ENCODE results near the gene MAFB.

Gene MAFB

DNA sequence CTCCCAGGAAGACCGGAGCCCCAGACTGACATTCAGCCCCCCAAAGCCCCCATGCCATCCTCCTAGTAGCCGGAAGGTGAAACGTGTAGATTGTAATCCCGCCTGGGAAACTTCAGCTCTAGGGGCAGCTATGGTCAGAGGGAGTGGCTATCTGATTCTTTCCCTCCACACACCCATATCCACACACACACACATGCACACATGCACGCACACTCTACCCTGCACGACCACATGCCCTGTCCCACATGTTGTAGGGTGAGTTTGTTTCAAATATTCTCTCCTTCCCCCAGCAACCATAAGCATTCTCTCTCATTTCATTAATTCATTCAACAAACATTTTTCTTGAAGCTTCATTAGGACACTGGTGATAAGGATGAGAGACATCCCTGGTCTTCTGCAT lies 42.2 kb downstream of the MAFB start:
- peaks cover 4% of the 10 kb centered on the region; the same call in 1 of the 2 replicates for H3K4me1 ChIP-seq (ENCODE audit: insufficient read depth, low read length)
- no peaks in the 10 kb centered on the region for H3K9me3 ChIP-seq (ENCODE audit: control insufficient read depth, insufficient read depth, low read length)
- H3K36me3 ChIP-seq (ENCODE audit: insufficient read depth, low read length): no peaks in the 10 kb centered on the region
- H3K9ac ChIP-seq (ENCODE audit: low read depth, low read length): no peak overlapping the region

DNA sequence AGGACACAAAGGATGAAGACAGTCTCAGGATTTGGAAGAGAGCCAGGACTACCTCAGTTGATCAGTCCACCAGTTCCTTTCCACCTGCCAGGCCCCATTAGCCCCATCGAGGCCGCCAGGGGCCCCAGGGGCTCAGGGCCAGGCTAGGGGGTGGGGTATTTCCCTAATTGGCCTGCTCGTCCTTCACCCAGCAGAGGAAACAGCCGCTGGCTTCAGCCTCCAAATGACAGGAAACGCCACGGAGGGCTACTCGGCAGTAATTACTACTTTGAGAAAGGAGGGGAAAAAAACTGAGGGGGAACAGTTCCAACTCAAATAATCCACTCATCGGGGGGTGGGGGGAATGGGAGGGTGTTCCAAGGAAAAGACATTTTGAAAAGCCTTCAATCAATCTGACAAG lies 42.7 kb downstream of the MAFB start:
- Histone ChIP-seq H3K9ac (ENCODE audit: low read depth, low read length) (no peak overlapping the region), H3K9me3 (ENCODE audit: control insufficient read depth, insufficient read depth, low read length) (no peaks in the 10 kb centered on the region), H3K4me1 (ENCODE audit: insufficient read depth, low read length) (peaks cover 4% of the 10 kb centered on the region; the same call in 1 of the 2 replicates), H3K36me3 (ENCODE audit: insufficient read depth, low read length) (no peaks in the 10 kb centered on the region)

DNA sequence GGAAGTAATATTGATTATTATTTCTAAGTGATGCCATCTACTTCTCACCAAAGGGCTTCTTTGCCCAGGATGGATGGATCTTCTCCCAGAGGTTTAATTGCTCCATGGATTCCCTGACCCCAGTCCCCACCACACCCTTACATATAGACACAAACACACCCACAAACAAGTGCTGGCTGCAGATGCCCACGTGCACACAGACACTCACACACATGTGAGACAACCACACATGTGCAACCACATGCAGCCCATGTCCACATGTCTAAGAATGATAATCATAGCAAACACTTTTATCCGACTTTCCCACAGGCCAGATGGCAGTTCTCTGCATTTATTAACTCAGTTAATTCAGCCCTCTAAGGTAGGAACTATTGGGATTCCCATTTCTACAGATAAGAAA lies 44.2 kb downstream of the MAFB start:
- peaks cover 4% of the 10 kb centered on the region; the same call in 1 of the 2 replicates for H3K4me1 ChIP-seq (ENCODE audit: insufficient read depth, low read length)
- no peaks in the 10 kb centered on the region for H3K9me3 ChIP-seq (ENCODE audit: control insufficient read depth, insufficient read depth, low read length)
- no peak overlapping the region for H3K9ac ChIP-seq (ENCODE audit: low read depth, low read length)
- no peaks in the 10 kb centered on the region for H3K36me3 ChIP-seq (ENCODE audit: insufficient read depth, low read length)

DNA sequence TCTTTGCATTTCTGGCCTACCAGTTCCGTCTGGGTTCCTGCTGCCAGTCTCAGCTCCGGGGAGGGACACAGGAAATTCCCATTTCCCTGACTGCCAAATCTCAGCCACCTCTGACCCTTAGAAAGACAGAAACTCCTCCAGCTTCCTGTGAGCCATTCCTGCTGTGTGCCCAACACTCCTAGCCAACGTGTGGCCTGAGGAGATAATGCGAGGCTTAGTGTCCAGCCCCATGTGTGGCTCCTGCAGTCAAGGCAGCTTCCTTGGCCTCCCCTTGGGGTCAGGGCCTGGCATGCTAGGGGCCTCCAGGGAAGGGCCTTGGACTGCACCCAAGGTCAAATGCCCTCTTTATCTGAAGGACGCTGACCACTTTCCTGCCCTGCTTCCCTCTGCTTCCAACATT lies 45.1 kb downstream of the MAFB start:
- Histone ChIP-seq H3K9me3 (ENCODE audit: control insufficient read depth, insufficient read depth, low read length) (no peaks in the 10 kb centered on the region), H3K36me3 (ENCODE audit: insufficient read depth, low read length) (no peaks in the 10 kb centered on the region), H3K4me1 (ENCODE audit: insufficient read depth, low read length) (peaks cover 4% of the 10 kb centered on the region; the same call in 1 of the 2 replicates), H3K9ac (ENCODE audit: low read depth, low read length) (no peak overlapping the region)

DNA sequence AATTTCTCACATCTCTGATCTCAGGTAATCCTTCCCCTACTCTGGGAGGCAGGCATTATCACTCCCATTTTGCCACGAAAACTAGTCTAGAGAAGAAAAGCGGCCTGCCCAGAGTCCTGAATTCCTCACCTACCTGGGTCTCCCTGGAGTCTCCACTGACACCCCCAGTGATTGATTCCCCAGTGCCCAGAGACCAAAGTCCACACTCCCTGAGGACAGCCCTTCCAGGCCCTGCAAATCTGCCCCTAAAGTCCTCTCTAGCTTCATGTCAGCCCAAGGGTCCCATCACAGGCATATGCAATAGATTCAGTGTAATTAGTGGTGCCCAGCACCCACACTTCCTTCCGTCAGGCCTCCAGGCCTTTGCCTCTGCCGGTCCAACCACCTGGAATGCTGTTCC lies 47.2 kb downstream of the MAFB start:
- Histone ChIP-seq H3K9ac (ENCODE audit: low read depth, low read length) (no peak overlapping the region), H3K9me3 (ENCODE audit: control insufficient read depth, insufficient read depth, low read length) (no peaks in the 10 kb centered on the region), H3K36me3 (ENCODE audit: insufficient read depth, low read length) (no peaks in the 10 kb centered on the region), H3K4me1 (ENCODE audit: insufficient read depth, low read length) (peaks cover 4% of the 10 kb centered on the region; the same call in 1 of the 2 replicates)

DNA sequence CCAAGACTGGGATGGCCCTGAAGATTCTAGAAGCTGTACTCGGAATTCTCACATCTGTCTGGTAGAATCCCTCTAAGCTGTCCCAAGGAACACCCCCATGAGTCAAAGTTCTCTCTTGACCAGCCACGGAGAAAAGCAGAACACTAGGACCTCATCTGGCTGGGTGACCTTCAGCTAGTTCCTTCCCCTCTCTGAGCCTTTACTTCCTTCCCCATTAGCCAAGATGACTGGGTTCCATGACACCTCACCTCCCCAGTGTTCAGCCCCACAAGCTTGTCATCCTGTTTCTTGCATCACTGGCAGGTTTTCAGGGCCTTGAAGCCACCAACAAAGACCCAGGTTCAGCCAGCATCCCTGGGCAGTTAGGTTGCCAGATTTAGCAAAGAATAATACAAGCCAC lies 47.8 kb downstream of the MAFB start:
- no peak overlapping the region for H3K9ac ChIP-seq (ENCODE audit: low read depth, low read length)
- H3K4me1 ChIP-seq (ENCODE audit: insufficient read depth, low read length): peaks cover 2% of the 10 kb centered on the region; the same call in 1 of the 2 replicates
- no peaks in the 10 kb centered on the region for H3K9me3 ChIP-seq (ENCODE audit: control insufficient read depth, insufficient read depth, low read length)
- H3K36me3 ChIP-seq (ENCODE audit: insufficient read depth, low read length): no peaks in the 10 kb centered on the region

DNA sequence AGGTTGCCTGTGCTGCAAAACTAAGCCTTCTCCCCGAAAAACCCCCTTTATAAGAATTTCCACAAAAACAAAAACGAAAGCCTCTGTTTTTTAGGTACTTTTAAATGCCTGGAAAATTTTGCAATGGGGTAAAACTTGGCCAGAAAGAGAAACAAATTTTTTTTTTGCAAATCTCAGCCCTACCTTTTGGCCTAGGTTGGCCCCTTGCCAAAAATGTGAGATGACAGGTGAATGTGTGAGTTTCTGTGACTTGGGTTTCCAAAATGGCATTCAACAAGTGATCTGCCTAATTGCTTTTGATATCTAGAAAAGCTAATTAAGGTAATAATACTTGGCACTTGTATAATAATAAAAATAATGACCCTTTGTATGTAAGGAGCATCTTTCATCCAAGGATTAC lies 48.4 kb downstream of the MAFB start:
- Histone ChIP-seq H3K4me1 (ENCODE audit: insufficient read depth, low read length) (no peaks in the 10 kb centered on the region), H3K9me3 (ENCODE audit: control insufficient read depth, insufficient read depth, low read length) (no peaks in the 10 kb centered on the region), H3K36me3 (ENCODE audit: insufficient read depth, low read length) (no peaks in the 10 kb centered on the region), H3K9ac (ENCODE audit: low read depth, low read length) (no peak overlapping the region)

DNA sequence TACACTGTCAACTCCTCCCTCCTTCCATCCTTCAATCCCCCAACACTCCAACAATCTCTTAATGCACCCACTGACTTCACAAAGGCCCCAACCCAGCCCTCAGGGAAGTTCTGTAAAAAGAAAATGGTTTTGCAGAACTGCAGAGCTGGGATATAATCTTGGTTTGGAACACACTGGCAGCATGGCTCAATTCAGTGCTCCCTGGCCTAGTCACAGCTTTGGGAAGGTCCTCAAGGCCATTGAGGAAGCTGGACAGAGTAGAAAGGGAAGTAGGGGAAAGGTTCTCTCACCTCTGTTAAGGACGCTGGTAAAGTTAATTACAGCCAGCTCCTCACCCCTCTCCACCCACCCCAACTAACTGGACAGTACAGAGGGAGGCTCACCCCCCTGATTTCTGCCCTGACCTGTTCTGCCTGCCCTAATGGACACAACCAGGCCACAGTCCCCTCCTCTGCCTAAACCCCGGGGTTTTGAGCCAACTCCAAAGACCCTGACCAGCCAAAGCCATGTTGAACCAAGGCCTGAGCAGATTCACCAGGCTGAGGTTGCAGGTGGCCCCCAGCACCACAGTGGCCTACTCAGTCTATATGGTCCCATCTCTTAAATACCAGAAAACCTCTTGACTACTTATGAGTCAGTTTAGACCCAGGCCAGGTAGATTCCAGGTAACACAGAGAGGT lies 49.2 kb downstream of the MAFB start:
- Histone ChIP-seq H3K36me3 (ENCODE audit: insufficient read depth, low read length) (no peaks in the 10 kb centered on the region), H3K9ac (ENCODE audit: low read depth, low read length) (no peak overlapping the region), H3K4me1 (ENCODE audit: insufficient read depth, low read length) (no peaks in the 10 kb centered on the region), H3K9me3 (ENCODE audit: control insufficient read depth, insufficient read depth, low read length) (no peaks in the 10 kb centered on the region)

DNA sequence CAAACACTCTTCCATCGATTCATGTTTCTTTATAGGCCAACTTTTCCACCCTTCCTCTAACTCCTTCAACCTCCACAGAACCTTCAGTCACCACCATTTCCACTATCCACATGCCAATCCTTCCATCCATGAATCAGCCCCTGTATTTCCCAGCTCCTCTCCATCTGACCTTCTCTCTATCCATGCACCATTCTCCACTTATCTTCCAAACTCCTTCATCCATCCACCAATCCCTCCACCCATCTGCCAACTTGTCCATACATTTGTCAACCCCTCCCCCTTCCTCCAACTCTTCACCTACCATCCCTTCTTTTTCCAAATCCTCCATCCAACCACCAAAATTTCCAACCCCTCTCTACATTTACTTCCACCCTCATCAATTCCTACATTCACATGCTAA lies 49.9 kb downstream of the MAFB start:
- Histone ChIP-seq H3K4me1 (ENCODE audit: insufficient read depth, low read length) (no peaks in the 10 kb centered on the region), H3K36me3 (ENCODE audit: insufficient read depth, low read length) (no peaks in the 10 kb centered on the region), H3K9ac (ENCODE audit: low read depth, low read length) (no peak overlapping the region), H3K9me3 (ENCODE audit: control insufficient read depth, insufficient read depth, low read length) (no peaks in the 10 kb centered on the region)

DNA sequence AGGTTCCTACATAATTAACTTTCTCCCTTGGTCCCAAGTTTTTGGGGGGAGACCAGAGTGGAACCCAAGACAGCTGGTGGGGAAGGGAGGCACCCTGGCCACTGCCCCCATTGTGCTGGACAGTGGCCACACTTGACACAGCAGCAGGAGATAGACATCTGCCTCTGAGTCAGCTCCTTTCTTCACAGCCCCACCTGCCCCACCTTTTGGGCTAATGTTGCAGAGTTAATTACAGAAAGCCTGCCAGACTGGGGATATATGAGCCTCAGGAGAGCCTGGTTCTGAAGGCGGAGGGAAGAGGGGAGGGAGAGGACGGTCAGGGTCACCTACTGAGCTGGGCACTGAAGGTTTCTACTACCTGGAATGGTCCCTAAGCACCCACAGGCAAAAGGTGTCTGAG lies 50.6 kb downstream of the MAFB start:
- Histone ChIP-seq H3K4me1 (ENCODE audit: insufficient read depth, low read length) (no peaks in the 10 kb centered on the region), H3K9ac (ENCODE audit: low read depth, low read length) (no peak overlapping the region), H3K36me3 (ENCODE audit: insufficient read depth, low read length) (no peaks in the 10 kb centered on the region), H3K9me3 (ENCODE audit: control insufficient read depth, insufficient read depth, low read length) (no peaks in the 10 kb centered on the region)

DNA sequence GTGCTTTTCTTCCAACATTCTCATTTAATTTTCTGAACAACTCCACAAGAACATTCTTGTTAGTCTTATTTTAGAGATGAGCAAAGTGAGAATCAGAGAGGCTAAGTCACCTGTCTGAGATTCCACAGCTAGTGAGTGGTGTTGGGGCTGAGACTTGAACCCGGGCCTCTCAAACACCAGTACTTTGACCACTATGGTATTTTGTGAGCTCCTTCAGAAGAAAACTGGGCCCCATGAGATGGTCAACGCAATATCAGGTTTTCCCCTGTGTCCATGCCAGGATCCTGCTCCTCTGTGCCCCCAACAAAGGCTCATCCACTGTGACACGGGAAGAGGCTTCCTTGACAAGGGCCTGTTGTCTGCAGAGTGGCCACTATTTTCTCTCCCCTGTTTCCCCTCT lies 51.9 kb downstream of the MAFB start:
- no peak overlapping the region for H3K9ac ChIP-seq (ENCODE audit: low read depth, low read length)
- H3K9me3 ChIP-seq (ENCODE audit: control insufficient read depth, insufficient read depth, low read length): no peaks in the 10 kb centered on the region
- no peaks in the 10 kb centered on the region for H3K4me1 ChIP-seq (ENCODE audit: insufficient read depth, low read length)
- H3K36me3 ChIP-seq (ENCODE audit: insufficient read depth, low read length): no peaks in the 10 kb centered on the region

DNA sequence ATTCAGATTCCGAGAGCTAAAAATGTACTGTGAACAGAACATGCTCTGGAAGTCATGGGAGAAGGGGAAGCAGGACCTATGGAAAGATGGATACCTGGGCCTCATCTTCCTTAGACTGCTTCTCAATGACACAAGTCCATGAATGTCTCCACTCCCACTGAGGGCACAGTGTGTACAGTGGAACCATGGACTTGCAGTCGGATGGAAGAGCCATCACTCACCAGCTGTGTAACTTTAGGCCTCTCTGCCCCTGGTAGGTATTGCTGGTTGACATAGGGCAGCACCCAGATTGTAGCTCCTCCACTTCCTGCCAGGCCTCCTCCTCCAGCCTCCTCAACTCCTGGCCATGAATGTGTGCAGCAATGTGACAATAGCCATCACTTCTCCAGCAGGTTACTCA lies 52.5 kb downstream of the MAFB start:
- Histone ChIP-seq H3K9me3 (ENCODE audit: control insufficient read depth, insufficient read depth, low read length) (no peaks in the 10 kb centered on the region), H3K9ac (ENCODE audit: low read depth, low read length) (no peak overlapping the region), H3K4me1 (ENCODE audit: insufficient read depth, low read length) (no peaks in the 10 kb centered on the region), H3K36me3 (ENCODE audit: insufficient read depth, low read length) (no peaks in the 10 kb centered on the region)

DNA sequence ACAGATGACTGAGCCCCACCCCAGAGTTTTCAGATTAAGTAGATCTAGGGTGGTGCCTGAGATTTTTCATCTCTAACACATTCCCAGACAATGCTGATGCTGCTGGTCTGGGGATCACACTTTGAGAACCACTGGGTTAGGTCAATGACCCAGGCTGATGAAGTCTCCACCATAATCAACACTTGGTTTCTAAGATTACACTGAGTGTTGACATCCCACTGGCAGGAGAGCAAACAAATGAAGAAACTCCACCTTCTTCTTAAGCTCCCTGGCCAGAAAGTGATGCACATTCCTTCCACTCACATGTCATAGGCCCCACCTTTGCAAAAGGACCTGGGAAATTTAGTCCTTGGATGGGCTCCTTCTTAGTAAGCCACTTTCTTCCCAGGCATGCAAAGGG lies 53.1 kb downstream of the MAFB start:
- no peaks in the 10 kb centered on the region for H3K9me3 ChIP-seq (ENCODE audit: control insufficient read depth, insufficient read depth, low read length)
- no peaks in the 10 kb centered on the region for H3K36me3 ChIP-seq (ENCODE audit: insufficient read depth, low read length)
- no peaks in the 10 kb centered on the region for H3K4me1 ChIP-seq (ENCODE audit: insufficient read depth, low read length)
- H3K9ac ChIP-seq (ENCODE audit: low read depth, low read length): no peak overlapping the region

Measured in ES-I3 (cell line).